Tongue (tissue), 2 donors: ENCODE measurements around the gene PPARA. TPM values are rescaled to one million over a fixed set of nuclear protein-coding genes. Genes with fewer than 3 reads are reported as not detected.
"Not testable (repeated sequence)": the region's sequence is repeated elsewhere in the genome, so short reads cannot be mapped to it uniquely, and the experiment has no call there.

ENCODE experiments used
- DNase-seq: peaks from one replicate; pipeline ENCODE4 v3.0.0-alpha.2; 2015
- total RNA-seq: library from RNA; depleted of rRNA; stranded (reverse); fragments of >200 nt; gene quantifications from one replicate; pipeline ENCODE4 v1.2.3, GENCODE V29; 2014

The PPARA gene
- total RNA-seq, 1 donor from 2014 or later: 43.2 TPM

DNA sequence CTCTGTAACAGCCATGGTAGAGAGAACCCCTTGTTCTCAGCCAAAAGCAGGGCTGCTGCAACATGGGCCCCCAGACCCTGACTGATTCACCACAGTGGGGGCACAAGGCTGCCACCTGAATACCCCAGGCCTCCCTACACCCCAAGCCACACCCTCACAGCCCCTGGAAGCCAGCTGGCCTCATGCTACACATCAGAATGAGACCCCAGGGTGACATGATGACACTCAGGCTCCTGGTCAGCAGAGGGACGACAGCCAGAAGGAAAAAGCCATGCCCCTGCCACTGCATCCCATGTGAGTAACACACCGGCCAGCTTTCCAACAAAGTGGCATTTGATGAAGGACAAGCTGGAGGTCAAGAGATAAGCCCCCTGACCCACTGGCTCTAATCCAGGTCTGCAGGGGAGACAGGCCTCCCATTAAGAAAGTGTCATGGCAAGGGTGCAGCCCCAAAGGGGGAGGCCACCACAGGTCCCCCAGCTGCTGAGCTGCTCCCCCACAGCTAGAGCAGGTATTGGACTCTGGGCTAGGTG, 97.2 kb downstream of the PPARA start:
- no peak for DNase-seq

DNA sequence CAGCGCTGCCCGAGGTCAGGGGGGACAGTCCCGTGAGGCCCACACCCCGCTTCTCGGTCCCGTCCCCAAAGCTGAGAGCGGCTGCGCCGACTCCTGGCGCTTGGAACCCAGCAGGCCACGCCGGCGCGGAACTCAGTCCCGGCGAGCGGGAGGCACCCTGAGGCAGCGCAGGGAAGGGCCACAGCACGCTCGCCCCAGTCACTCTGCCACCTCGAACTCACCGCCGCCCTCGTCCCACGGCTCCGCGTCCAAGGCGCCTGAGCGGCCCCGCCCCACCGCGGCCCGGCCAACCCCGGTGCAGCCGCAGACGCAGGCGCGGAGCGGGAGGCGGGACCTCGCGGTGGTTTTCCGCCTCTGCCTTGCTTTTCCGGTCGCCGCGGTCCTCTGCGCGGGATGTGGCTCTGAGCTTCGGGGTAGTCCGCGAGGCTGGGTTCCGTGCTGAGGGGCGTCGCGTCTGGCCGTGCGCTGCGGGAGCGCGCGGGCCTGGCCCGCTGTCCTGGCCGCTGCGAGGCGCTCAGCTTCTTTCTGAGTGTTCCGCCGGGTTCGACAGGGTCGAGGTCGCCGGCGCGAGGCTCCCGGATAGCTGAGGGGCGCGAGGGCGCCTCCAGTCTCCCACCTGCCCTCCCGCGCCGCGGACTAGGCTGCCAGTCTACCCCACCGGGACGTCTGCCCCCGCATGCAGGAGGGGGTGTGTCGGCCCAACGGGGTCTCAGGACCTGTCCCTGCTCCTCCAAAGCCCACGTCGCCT, 99.9 kb downstream of the PPARA start, which contains the start of gene CDPF1:
Gene CDPF1 (minus strand): TSS at position 259 of the 748 bp plus-strand sequence. CDS start 2,009 bp downstream, outside the sequence.
- peak; percentile 94 for DNase-seq

DNA sequence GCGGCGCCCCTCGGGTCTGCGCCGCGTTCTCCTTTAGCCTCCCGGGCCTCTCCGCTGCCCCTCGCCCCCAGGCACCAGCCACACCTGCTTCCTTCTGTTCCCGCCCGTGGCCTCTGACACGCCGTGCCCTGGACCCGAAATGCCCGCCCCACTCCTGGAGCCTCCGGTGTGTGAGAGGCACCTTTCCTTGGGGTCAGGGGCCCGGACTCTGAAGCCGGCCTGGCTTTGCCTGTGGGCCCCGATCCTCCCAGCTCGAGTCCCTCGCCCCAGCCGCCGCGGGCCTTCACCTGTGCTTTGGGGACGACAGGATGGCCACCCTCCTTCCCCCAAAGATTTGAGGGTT, 100.4 kb downstream of the PPARA start:
- DNase-seq: no peak

DNA sequence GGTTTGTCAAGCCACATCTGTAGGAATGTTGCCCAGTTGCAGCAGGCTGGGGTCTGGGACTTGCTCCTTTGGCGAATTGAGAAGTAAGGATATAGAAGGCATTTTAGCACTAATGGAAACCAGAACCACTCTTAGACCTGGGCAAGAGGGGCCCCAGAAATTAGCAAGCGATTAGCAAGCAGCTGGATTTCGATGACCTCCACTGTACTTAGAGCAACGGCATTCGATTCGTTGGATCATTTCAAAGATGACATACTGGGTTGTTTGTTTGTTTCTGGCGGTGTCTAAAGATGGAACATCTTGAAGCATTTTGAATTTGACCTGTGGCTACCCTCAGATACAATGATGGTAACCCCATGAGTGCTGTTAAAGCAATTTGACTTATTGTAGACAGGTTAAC, 100.9 kb downstream of the PPARA start:
- DNase-seq: no peak

DNA sequence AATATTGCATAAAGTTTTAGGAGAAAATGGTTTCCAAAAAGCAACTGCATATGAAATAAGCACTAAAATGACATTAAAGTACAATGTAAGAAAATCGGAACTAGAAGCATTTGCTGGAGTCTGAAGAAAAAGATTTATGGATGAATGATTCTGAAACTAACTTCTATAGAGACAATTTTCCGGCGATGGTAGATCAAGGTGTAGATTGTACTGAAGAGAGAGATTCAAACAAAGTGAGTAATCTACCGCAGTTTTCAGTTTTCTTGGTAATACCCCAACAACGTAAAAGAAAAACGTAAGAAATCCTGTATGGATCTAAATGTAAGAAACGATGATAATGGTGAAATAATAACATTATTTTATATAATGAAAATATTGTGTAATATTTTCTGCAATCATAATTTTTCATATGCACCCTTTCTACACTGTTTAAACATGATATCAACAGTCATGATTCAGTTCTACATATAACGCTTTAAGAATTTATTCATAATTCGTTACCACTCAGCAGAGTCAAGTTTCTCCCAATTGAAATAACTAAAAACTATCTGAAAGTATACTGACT, 101.6 kb downstream of the PPARA start:
- DNase-seq: no peak

DNA sequence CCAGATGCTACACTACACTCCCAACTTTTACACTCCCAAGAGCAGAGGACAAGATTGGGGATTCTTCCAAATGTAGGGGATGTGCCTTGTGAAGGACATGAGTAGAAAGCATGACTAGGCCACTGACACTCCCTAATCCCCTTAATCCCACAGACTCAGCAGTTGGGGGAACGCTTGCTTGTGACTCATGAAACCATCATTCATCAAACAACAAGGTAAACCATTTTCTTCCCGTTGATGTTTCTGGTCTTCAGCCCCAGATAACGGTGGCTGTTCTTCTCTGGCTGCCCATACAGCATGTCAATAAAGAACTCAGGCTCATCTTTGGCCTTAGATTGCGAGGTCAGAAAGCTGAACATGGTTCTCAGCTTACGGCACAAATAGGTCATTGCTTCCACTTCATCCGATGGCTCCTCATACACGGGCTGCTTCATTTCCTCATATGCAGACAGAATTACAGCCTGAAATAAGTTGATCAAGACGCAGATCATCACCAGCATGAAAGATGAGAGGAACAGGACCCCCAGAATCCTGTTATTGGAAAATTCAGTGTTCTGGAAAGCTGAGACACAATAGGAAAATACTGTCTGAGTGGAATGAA, 106.1 kb downstream of the PPARA start:
- no peak for DNase-seq

DNA sequence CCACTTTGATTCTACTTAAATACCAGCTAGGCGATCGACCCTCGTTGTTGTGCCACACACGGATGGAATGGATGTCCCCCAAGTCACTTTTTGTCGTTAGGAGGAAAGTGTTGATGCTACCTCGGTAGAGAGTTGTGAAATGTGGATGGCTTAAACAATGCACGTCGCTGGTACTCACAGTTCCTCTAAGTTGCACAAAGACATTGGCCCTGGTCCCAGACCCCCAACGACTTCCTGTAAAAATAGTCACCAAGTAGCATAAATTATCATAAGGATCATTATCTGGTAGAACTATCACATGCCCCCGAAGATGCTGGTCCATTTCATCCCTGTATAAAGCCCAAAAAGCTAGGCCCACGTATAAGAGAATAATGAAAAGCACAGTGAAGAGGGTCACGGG, 109.0 kb downstream of the PPARA start:
- no peak for DNase-seq

DNA sequence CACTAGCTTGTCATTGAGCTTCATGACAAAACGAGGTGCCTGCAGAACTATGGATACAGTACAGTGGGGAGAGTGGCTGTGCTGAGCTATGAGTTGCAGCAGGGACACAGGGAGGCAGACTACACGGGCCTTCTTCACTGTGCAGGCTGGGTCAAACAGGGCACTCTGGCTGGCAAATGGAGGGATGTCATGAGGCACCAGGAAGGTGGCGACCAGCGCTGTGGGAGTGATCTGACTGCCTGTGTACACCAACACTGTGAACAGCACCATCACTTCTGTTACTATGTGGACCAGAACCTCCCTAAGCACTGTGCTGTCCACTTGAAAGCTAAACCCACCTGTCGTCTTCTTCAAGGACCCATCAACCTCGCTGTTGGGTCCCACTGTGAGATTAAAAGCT, 109.7 kb downstream of the PPARA start:
- no peak for DNase-seq

DNA sequence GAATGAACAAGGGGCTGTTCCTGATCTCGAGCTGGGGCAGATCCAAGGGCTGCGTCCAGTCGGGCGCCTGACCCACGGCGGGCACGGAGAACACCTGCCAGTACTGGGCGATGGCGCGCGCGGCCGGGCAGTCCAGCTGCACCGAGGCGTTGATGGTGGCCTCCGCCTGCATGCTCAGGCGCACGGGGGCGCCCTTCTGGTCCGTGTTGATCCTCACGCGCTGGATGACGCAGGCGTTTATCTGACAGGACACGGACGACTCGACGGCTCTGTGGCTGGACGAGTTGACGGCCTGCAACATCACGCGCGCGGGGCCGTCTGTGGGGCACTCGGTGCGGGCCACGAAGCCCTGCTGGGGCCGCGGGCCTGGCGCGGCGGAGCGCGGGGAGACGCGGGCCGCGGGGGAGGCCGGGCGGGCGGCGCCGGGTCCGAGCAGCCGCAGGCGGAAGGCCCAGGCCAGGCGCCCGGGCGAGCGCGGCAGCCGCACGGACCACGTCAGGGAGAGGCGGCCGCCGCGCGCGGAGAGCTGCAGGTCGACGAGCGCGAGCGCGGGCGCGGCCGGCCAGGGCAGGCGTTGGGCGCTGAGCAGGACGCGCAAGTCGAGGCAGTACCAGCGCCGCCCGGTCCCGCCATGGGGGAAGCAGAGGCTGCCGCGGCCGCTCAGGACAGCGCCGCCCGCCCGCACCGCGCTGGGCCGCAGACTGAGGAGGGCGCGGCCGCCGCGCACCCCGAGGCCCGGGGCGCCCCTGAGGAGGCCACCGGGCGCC, 112.3 kb downstream of the PPARA start:
- peak; percentile 47 for DNase-seq

DNA sequence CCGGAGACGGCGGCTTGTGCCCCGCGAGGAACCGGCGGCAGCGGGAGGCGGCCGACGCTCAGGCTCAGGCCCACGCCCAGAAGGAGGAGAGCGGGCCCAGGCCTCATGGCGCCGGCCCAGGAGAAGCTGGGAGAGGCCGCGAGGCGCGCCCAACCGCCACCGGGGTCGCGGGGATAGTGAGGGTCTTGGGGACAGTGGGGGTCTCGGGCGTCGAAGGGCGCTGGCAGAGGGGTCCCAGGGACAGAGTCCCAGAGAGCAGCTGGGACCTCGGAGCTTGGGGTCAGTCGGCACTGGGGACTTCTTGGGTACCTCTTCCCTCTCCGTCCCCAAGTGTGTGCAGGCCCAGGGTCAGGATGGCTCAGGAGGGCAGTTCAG, 112.9 kb downstream of the PPARA start, which contains the start of gene PKDREJ:
Gene PKDREJ (minus strand): TSS at position 128 of the 375 bp plus-strand sequence. CDS start 21 bp downstream, at position 107.
- DNase-seq: no peak

DNA sequence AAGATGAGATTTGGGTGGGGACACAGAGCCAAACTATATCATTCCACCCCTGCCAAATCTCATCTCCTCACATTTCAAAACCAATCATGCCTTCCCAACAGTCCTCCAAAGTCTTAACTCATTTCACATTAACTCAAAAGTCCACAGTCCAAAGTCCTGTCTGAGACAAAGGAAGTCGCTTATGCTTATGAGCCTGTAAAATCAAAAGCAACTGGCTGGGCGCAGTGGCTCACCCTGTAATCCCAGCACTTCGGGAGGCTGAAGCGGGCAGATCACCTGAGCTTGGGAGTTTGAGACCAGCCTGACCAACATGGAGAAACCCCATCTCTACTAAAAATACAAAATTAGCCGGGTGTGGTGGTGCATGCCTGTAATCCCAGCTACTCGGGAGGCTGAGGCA, 114.2 kb downstream of the PPARA start:
- DNase-seq: not testable (repeated sequence)

DNA sequence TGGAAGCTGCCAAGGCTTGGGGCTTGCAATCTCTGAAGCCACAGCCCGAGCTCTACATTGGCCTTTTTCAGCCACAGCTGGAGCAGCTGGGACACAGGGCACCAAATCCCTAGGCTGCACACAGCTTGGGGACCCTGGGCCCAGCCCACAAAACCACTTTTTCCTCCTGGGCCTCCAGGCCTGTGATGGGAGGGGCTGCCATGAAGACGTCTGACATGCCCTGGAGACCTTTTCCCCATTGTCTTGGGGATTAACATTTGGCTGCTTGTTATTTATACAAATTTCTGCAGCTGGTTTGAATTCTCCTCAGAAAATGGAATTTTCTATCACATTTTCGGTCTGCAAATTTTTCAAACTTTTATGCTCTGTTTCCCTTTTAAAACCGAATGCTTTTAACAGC, 115.3 kb downstream of the PPARA start:
- DNase-seq: not testable (repeated sequence)

DNA sequence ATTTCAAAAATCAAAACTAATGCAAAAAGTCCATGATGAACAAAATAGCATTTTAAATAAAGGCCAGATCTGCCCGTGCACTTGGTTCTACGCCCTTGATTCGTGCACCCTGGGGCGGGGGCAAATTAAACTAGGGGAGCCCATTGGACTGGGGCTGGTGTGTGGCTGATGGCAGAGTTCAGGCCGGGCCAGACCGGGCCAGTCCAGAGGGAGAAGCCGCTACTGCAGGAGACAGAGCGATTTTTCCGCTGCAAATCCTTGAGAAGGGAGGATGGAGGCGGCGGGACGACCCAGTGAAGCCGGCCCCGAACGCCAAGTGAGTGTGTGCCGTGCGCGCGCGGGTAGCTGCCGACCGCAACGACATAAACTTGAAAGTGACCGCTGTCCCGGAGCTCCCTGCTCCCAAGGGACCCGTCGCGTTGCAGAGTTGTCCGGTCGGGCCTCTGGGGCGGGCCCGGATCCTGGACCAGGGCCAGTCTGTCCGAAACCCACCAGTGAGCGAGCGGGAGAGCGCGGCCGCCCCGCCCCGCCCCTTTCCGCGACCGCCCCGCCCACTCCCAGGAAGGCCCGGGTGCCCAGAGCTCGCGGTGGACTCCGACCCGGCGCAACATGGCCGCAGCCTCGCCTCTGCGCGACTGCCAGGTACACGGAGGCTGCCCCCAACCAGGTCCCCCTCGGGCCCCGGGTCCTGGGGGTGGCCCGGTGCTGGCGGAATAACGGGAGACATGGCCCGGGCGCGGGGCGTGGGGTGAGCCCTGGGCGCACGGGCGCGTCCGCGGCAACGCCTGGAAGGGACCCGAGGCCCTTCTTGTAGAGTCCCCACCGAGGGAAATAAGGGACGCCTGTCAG, 117.3 kb downstream of the PPARA start, which contains the start of gene TTC38:
Gene TTC38 (plus strand): TSS at position 578 of the 849 bp plus-strand sequence. CDS start 32 bp downstream, at position 610.
- peak; percentile 92 for DNase-seq

DNA sequence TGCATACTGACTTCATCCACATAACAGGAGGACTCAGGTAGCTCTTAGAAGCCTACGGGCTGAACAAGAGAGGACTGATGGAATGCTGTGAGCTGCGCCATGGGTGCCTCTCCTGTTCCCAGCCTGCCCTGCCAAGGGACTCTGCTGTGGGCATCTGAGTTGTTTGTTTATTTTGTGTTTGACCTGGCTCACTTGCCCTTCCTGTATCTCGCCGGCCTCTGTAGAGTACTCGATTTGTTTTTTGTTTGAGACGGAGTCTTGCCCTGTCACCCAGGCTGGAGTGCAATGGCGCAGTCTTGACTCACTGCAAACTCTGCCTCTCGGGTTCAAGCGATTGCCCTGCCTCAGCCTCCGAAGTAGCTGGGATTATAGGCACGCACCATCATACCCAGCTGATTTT, 119.2 kb downstream of the PPARA start:
- no peak for DNase-seq

DNA sequence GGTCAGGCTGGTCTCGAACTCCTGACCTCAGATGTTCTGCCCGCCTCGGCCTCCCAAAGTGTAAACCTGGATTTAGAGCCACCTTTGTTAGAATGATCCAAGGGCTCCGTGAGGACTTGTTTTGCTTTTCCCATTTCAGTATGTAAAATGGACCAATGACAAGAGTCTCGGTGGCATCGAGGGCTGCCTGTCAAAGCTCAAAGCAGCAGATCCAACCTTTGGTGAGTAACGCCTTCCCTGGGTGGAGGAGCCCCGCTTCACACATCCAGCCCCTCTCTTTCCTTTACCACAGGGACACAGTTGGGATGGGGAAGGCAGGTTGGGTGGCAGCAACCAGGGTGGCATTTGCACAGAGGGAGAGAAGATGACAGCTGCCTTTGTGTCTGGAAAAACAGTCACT, 121.9 kb downstream of the PPARA start:
- no peak for DNase-seq

DNA sequence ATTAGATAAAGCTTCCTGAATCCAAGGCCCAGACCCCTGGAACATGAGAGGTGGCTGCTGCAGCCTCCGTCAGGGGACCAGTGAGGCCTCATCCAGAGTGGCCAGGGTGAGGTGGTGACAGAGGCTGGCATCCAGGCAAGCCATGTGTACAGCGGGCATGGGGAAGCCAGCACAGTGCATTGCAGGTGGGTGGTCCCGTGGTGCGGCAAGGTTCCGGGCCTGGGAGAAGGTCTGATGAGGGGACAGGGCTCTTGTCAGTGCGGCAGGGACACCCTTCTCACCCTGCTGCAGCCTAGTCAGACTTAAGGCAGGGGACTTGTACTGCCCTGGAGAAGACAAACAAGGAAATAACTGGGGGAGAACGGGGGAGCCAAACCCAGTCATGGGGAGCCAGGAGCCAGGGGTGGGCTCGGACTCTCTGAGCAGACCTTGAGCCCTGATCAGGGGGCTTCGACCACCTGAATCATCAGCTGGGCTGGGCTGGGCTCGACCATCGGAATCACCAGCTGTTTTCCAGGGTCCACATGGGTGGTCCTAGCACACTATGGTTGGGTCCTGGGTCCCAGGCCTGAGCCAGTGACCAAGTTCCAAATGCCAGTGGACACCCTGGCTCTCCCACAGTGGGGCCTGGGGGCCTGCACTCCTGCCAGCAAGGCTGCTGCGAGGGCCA, 122.6 kb downstream of the PPARA start:
- no peak for DNase-seq

DNA sequence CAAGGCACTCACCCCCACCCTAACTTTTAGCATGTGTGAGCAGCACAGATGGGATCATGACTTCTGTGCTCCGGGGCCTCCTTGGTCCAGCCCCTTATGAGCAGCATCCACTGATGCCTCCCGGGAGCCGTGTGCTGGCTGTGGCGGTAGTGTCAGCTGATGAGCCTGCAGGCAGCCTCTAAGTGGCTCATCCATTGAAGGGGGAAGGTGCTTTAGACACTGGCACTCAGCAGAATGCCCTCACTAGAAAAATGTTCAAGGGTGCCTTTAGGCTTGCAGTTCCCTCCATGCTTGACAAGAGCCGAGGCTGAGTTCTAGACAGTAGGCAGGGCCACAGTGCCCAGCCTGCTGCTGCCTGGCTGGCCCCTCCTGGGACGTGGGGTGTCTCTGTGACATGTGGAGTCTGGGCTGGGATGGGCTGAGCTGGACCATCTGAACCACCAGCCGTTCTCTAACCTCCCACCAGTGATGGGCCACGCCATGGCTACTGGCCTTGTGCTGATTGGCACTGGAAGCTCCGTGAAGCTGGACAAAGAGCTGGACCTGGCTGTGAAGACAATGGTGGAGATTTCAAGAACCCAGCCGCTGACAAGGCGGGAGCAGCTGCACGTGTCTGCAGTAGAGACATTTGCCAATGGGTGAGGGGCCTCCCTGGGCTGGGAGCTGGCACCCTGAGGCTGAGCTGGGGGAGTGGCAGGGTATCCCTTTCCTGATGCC, 123.3 kb downstream of the PPARA start:
- no peak for DNase-seq

DNA sequence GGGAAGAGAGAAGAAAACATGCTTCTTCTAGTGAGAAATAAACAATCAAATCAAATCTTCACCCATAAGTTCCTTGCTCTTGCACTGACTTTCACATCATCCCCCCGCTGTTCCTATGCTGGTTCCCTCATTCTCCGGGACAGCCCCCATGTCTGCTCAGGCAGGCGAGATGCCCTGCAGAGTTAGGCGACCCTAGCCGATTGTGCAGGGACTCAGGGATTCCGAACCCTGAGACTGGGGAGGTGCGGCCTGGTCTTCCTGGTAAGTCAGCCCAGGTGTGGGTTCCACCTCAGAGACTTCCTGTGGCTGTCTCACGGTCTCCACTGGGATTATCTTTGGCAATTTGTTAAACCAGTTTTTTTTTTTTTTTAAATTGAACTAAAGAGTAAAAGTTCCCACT, 124.1 kb downstream of the PPARA start:
- DNase-seq: no peak

DNA sequence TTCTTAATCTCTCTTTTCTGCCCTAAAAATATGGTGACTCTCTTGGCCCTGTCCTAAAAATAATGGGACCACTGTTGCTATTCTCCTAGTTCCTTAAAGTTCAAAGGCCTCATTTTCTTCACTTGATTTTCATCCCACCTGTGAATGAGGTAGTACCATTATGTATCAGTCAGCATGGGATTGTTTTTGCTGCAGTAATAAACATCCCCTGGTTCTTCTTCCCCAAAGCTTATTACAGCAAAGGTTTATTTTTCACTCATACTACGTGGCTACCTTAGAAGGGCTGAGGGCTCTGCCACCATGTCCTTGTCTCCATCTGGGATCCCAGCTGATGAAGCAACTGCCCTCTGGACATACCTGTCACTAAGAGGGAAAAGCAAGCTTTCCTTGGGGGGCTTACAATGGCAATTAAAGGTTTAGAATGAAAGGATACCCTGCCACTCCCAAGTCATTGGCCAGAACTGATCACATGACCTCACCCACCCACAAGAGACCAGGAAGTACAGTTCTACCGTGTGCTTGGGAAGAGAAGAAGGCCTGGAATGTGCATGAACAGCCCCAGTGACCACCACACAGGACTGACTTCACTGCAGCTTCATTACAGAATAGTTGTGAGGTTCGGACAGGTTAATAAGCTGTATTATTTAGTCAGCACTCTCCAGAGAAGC, 125.3 kb downstream of the PPARA start:
- DNase-seq: no peak

DNA sequence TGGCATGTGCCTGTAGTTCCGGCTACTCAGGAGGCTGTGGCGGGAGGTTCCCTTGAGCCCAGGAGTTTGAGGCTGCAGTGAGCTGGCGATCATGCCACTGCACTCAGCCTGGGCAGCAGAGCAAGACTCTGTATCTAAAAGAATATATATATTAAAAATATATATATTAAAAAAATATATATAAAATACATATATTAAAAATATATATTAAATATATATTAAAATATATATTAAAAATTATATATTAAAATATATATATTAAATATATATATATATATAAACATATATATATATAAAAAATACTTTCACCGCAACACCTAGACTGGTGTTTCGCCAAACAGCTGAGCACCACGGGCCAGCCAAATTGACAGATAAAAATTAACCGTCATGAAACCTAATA, 126.2 kb downstream of the PPARA start:
- DNase-seq: no peak
